Neural progenitor cell (in vitro differentiated cells): ENCODE data around the gene AAMP.

Experiments used
- CTCF ChIP-seq: fragments of 200-600 bp; sonication (generic); IDR thresholded peaks from 2 replicates; pipeline ENCODE4 v1.5.1; 2017; ENCODE audit warnings: antibody characterized with exemption, mild to moderate bottlenecking
- EZH2phosphoT487 ChIP-seq: fragments of 200-600 bp; sonication (generic); IDR thresholded peaks from 2 replicates; pipeline ENCODE4 v1.6.1; 2017; ENCODE audit warnings: antibody characterized with exemption

GRCh38 chr2:218230882-218231281 lies 39.1 kb downstream of the AAMP start:
- peak; percentile 12 for TF ChIP-seq CTCF
- no peak for TF ChIP-seq EZH2phosphoT487
